Muscle layer of colon (tissue), 2 donors: ENCODE data around the gene HS2ST1.

Experiments
- H3K27ac ChIP-seq: one replicate; pipeline ENCODE4 v1.7.0; 2013; ENCODE audit warnings: low read depth, mild to moderate bottlenecking, low read length, moderate library complexity
- H3K27me3 ChIP-seq, 2 donors: one replicate each; pipeline ENCODE4 v1.7.0; 2013; ENCODE audit warnings: low read length in 2 of 2, mild to moderate bottlenecking in 2 of 2; ENCODE audit not compliant: insufficient read depth in 2 of 2, control insufficient read depth in 1 of 2
- H3K36me3 ChIP-seq: one replicate; pipeline ENCODE4 v1.7.0; 2013; ENCODE audit warnings: mild to moderate bottlenecking, low read length; ENCODE audit not compliant: insufficient read depth
- H3K4me1 ChIP-seq: one replicate; pipeline ENCODE4 v1.7.0; 2013; ENCODE audit warnings: mild to moderate bottlenecking, low read length; ENCODE audit not compliant: insufficient read depth
- H3K4me3 ChIP-seq, 2 donors: one replicate each; pipeline ENCODE4 v1.7.0; 2013; ENCODE audit warnings: low read length in 2 of 2, low read depth in 1 of 2, mild to moderate bottlenecking in 1 of 2, moderate library complexity in 1 of 2
- H3K9ac ChIP-seq: one replicate; pipeline ENCODE4 v1.7.0; 2013; ENCODE audit warnings: low read length
- H3K9me3 ChIP-seq: one replicate; pipeline ENCODE4 v1.7.0; 2013; ENCODE audit warnings: mild to moderate bottlenecking, low read length
- donor health status: abdominal sarcoma.
- donor health status: Adenocarcinoma of cecum.

Gene HS2ST1

DNA sequence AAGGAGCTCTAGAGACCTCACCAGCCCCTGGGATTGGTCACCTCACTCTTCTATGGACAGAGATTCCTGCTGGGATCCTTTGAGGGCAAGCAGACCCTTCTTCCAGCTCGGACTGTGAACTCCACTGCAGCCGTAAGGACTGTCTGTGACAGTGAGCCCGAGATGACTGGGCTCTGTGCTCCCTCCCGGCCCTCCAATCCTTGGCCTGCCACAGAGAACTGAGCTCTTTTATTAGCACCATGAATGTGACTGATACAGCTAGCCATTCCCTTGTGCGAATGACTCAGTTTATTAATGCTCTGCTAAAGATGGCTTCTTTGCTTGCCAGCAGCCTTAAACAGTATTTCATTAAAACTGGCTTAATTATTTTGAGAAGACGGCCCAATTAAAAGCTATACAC is 219.6 kb downstream of the HS2ST1 start:
- Histone ChIP-seq H3K9me3 (no peaks in the 10 kb centered on the region), H3K36me3 (no peaks in the 10 kb centered on the region), H3K27ac (no peak overlapping the region), H3K27me3 (no peaks in the 10 kb centered on the region), H3K4me3 (no peak overlapping the region), H3K9ac (no peak overlapping the region), H3K4me1 (no peaks in the 10 kb centered on the region)

DNA sequence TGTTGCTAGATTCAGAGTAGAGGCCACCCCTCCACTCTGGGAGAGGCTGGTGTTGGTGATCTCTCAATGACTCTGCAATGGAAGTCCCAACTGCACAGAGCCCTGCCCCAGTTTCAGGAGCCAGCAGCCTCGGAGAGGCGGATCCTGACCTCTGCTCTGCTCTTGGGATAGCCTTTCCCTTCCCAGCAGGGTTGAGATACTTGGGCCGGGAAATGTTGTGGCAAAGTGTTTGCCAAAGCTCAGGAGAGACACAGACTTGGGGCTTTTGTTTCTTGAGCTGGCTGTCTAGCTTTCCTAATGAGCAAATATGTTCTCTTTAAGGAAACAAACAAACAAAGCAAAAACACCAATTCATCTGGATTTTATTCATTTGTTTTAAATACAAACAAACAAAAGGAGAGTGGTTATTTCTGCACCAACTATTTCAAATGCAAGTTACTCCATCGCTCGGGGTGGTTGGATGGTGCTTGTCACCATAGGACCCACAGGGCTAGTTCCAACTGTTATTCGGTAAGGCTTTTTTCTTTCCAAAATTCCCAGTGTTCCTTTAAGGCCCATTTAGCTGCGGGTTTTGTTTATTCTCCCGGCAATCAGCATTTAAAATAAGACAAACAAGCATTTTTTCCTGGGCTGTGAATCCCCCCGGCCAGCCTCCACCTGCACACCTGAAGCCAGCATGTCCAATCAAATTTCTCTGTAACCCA is 220.3 kb downstream of the HS2ST1 start:
- Histone ChIP-seq H3K4me3 (no peak overlapping the region), H3K27me3 (no peaks in the 10 kb centered on the region), H3K27ac (peak overlapping the region; percentile 24), H3K9ac (no peak overlapping the region), H3K36me3 (no peaks in the 10 kb centered on the region), H3K9me3 (no peaks in the 10 kb centered on the region), H3K4me1 (no peaks in the 10 kb centered on the region)

DNA sequence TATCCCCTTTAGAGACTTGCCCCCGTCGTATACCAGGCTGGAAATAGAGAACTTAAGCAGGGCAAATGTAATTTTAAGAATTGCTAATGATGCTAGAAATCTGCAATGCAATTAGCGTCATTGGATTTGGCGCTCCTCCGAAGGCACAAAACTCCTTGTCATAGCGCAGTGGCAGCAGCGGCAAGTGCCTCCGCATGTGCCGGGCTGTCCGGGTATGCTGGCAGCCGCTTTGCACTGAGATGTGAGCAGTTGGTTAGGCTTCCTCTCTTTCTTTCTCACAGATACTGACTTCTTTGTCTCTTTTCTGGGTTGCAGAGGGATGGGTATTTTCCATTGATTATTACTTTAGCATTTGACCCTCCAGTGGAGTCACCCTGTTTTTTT is 220.9 kb downstream of the HS2ST1 start:
- no peak overlapping the region for H3K27ac ChIP-seq
- H3K9ac ChIP-seq: no peak overlapping the region

DNA sequence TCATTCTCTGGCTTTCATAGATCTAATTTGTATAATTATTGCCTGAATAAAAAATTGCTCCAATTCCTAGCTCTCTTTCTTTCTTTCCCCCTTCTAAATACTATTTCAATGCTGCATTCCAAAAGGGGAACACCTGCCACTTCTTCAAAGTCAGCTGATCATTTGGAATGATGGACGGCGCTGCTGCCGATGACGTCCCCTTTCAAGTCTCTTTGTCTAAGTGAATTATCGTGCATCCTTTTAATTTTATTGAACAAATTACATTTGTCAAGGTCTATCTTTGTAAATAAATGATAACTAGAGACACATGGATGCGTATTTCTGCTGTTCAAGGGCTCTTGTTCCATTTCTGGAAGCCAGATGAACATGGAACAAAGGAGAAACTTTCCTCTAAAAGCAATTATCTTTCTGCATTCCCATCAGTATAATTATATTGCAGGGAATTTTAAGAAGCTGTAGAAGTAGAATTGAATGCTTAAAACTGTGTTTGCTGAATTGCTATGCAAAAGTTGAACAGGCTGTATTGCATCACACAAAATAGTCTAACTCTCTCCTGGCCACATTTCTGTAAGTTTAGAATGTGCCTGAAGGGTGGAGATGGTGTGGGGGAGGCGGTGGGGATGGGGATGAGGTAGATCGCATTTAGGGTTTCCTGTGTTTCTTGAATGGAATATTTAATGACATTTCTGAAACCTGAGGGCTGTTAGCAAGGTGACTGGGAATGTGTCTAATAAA is 222.3 kb downstream of the HS2ST1 start:
- Histone ChIP-seq H3K36me3 (no peaks in the 10 kb centered on the region), H3K4me3 (no peak overlapping the region), H3K27me3 (no peaks in the 10 kb centered on the region), H3K9ac (no peak overlapping the region), H3K9me3 (no peaks in the 10 kb centered on the region), H3K4me1 (no peaks in the 10 kb centered on the region), H3K27ac (no peak overlapping the region)

More for the DNA sequence above, 220.9 kb downstream of the HS2ST1 start:
- Histone ChIP-seq H3K36me3 (no peaks in the 10 kb centered on the region), H3K4me1 (no peaks in the 10 kb centered on the region), H3K27me3 (no peaks in the 10 kb centered on the region), H3K4me3 (no peak overlapping the region), H3K9me3 (no peaks in the 10 kb centered on the region)

DNA sequence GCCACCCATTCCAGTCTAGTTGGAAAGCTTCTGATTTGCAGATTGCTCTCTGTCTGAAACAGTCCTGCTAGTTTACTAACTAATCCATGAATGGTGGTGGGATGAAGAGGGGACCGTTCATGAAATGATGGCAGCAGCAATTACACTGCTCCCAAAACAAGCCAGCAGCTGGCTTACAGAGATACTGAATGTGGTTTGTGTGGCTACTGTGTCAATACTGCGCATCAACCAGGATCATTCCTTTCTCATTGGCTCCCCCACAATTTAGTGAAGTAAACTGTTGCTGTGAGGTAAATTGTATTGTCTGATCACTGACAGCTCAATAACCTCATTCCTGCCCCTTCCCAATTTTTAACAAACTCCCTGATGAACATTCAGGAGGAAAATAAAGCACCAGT is 222.9 kb downstream of the HS2ST1 start:
- no peaks in the 10 kb centered on the region for H3K9me3 ChIP-seq
- no peak overlapping the region for H3K27ac ChIP-seq
- H3K9ac ChIP-seq: no peak overlapping the region
- H3K36me3 ChIP-seq: no peaks in the 10 kb centered on the region
- H3K27me3 ChIP-seq: no peaks in the 10 kb centered on the region
- no peak overlapping the region for H3K4me3 ChIP-seq
- H3K4me1 ChIP-seq: no peaks in the 10 kb centered on the region

DNA sequence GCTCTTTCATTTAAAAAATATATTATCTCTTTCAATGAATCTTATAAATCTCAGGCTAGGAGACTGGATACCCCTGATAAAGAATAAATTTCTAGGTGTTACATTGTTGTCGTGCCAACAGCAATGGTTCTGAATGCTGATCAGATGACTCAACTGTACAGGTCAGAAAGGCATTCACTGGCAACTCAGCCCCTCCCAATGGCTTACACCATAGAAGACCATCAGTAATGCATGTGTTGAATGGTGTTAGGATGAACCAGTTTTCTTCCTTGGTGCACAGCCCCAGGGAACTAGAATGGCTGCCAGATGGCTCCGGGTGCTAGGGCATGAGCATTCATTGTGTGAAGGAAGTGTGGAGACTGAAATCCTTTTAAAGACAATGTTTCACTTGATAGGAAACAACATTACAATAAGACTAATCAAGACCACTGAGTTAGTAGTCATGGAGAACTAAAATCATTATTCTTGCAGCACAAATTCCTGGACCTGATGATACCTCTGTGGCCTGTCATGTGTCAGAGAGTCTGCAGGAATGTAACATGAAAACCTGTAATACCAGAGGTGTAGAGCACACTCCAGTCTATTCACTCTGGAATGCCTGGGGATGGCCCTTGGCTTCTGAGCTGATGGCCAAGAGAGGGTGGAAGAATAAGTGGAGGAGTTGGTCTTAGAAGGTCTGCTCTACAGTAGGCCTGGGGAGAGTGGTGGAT is 226.6 kb downstream of the HS2ST1 start:
- Histone ChIP-seq H3K9ac (no peak overlapping the region), H3K27me3 (no peaks in the 10 kb centered on the region), H3K4me1 (no peaks in the 10 kb centered on the region), H3K27ac (no peak overlapping the region), H3K36me3 (no peaks in the 10 kb centered on the region), H3K9me3 (no peaks in the 10 kb centered on the region), H3K4me3 (no peak overlapping the region)

DNA sequence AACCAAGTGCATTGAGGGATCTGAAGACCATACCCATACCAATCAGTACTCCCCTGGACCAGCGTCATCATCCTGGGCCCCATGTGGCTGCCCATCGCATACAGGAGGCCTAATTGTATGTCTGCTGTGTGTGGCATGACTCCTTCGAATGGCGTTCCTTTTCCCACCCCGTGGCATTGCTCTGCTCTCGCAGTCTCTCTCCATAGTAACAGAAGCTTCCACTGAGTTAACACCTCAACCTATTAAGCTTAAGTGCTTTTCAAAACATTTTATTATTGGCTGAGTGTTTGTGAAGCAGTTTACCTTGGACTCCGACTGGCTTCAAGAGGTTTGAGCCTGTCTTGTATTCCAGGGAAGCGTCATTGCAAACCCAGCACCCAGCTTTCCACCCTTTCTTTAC is 227.1 kb downstream of the HS2ST1 start:
- Histone ChIP-seq H3K36me3 (no peaks in the 10 kb centered on the region), H3K4me3 (no peak overlapping the region), H3K27ac (no peak overlapping the region), H3K9me3 (no peaks in the 10 kb centered on the region), H3K27me3 (no peaks in the 10 kb centered on the region), H3K9ac (no peak overlapping the region), H3K4me1 (no peaks in the 10 kb centered on the region)

DNA sequence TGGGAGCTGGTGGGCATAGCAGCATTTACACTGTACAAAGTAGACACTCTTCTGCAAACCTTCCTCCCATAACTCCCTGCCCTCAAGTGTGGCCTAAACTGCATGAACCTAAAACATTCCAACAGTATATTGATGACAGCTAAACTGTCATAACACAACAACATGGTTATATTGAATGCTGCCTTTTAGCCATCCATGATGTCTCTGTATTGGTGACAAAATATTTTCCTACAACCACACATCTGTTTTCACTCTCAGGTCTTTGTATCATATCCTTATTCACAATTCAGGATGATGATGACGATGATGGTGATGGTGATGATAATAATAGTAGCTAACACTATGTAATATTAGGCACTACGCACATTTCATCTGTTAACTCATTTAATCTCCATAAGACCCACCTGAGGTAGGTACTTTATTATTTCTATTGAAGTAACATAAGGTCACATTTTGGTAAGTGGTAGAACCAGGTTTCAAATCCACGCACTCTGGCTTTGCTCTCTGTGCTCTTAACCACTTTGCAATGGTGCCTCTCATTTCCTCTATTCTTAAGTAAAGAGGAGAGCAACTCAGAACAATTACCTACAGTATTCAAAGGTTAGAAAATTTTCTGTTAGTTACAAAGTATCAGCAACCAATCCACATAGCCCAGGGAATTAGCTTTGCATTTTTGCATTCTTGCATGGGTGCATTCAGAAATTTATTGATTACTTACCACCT is 229.1 kb downstream of the HS2ST1 start:
- Histone ChIP-seq H3K36me3 (no peaks in the 10 kb centered on the region), H3K9me3 (no peaks in the 10 kb centered on the region), H3K27ac (no peak overlapping the region), H3K4me3 (no peak overlapping the region), H3K4me1 (peaks cover under 1% of the 10 kb centered on the region), H3K9ac (no peak overlapping the region), H3K27me3 (no peaks in the 10 kb centered on the region)

DNA sequence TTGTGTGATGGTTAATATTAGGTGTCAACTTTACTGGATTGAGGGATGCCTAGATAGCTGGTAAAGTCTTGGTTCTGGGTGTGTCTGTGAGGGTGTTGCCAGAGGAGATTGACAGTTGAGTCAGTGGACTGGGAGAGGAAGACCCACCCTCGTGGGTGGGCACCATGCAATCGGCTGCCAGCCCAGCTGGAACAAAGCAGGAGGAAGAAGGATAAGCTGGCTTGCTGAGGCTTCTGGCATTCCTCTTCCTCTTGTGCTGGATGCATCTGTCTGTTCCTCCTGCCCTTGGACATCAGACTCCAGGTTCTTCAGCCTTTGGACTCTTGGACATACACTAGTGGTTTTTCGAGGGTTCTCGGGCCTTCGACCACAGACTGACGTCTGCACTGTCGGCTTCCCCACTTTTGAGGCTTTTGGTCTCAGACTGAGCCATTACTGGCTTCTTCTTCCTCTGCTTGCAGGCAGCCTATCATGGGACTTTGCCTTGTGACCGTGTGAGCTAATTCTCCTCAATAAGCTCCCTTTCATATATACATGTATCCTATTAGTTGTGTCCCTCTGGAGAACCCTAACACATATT is 230.0 kb downstream of the HS2ST1 start:
- peaks cover 9% of the 10 kb centered on the region for H3K4me1 ChIP-seq
- no peaks in the 10 kb centered on the region for H3K36me3 ChIP-seq
- no peaks in the 10 kb centered on the region for H3K27me3 ChIP-seq

DNA sequence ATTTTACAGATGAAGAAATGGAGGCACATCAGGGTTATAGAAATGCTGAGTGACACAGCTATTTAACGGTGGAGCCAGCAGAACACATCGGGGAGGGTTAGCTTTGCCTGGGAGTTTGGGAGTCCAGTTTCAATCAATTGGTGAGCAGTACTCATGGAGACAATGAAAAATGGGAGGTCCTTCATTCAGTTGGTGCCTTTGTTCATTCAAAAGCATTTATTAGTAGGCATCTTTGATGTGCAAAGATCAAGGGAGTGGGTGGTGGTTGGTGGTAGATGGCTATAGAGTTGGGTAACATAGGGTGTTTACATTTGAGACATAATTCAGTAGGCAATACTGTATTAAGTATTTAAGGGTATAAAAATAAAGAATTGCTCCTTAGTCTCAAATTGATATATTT is 230.5 kb downstream of the HS2ST1 start:
- peaks cover 11% of the 10 kb centered on the region for H3K4me1 ChIP-seq
- no peak overlapping the region for H3K27ac ChIP-seq
- H3K4me3 ChIP-seq: no peak overlapping the region
- H3K9me3 ChIP-seq: no peaks in the 10 kb centered on the region
- no peaks in the 10 kb centered on the region for H3K27me3 ChIP-seq
- no peak overlapping the region for H3K9ac ChIP-seq
- no peaks in the 10 kb centered on the region for H3K36me3 ChIP-seq

More for the DNA sequence above, 230.0 kb downstream of the HS2ST1 start:
- Histone ChIP-seq H3K9me3 (no peaks in the 10 kb centered on the region), H3K27ac (no peak overlapping the region), H3K4me3 (no peak overlapping the region), H3K9ac (no peak overlapping the region)

DNA sequence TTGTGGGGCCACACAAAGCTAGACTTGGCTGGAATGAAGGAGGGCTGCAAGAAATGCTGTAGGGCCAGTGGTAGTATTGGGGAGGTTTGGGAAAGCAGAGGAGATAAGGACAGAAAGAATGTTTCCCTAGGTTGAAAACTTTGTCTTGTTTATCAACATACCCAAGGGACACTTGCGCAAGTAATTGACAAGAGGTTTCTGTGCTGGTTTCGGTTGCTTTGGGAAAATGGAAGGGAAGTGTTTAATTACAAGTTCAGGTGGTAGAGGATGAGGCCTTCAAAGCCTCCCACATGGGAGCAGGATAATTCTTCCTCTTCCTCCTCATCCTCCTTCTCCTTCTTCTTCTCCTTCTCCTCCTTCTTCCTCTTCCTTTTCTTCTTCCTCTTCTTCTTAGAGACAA is 232.1 kb downstream of the HS2ST1 start:
- Histone ChIP-seq H3K9ac (no peak overlapping the region), H3K27ac (no peak overlapping the region), H3K9me3 (no peaks in the 10 kb centered on the region), H3K36me3 (no peaks in the 10 kb centered on the region), H3K4me1 (peaks cover 11% of the 10 kb centered on the region), H3K27me3 (no peaks in the 10 kb centered on the region), H3K4me3 (no peak overlapping the region)
